H1 (cell line): ENCODE data around the gene TSEN34. TPM values are rescaled to one million over a fixed set of nuclear protein-coding genes. Genes with fewer than 3 reads are reported as not detected.

Experiments
- CTCF ChIA-PET: fragments of 300-600 bp; sonication (Branson Sonifier 250); formaldehyde crosslinking; loops from one replicate; lab custom pipeline; 2021; ENCODE audit not compliant: partially characterized antibody; lab: Charles Lee
- POLR2A ChIA-PET: fragments of 300-600 bp; sonication (Branson Sonifier 250); formaldehyde crosslinking; loops from one replicate; lab custom pipeline; 2021; ENCODE audit warnings: inconsistent platforms; ENCODE audit not compliant: partially characterized antibody; lab: Charles Lee
- DNase-seq, 2 experiments: peaks; one replicate each; pipeline versions ENCODE4 v3.0.0 to v3.0.0-alpha.2; 2010 to 2022; ENCODE audit warnings: low spot score in 2 of 2, low read depth in 1 of 2, mixed read lengths in 1 of 2
- FAIRE-seq: peaks from 2 replicates; lab custom pipeline; 2011; peaks lifted over from hg19 to GRCh38; lab: Jason Lieb, UNC
- H2AFZ ChIP-seq: 2 replicates; pipeline ENCODE4 v1.8.1; 2012; ENCODE audit warnings: low read length, inconsistent platforms
- H2AK5ac ChIP-seq: 2 replicates; pipeline ENCODE4 v1.6.1; 2013; ENCODE audit warnings: low read depth, low read length
- H2BK120ac ChIP-seq: replicated peaks from 2 replicates; pipeline ENCODE3; 2013; ENCODE audit warnings: low read depth, low read length, inconsistent platforms
- H2BK12ac ChIP-seq: 2 replicates; pipeline ENCODE4 v1.6.1; 2013; ENCODE audit warnings: low read depth, low read length
- H2BK15ac ChIP-seq: 2 replicates; pipeline ENCODE4 v1.6.1; 2013; ENCODE audit warnings: low read length
- H2BK20ac ChIP-seq: 2 replicates; pipeline ENCODE4 v1.6.1; 2013; ENCODE audit warnings: low read length
- H2BK5ac ChIP-seq: 2 replicates; pipeline ENCODE4 v1.6.1; 2013; ENCODE audit warnings: low read depth, low read length
- H3K14ac ChIP-seq: 2 replicates; pipeline ENCODE4 v1.6.1; 2013; ENCODE audit warnings: inconsistent platforms; ENCODE audit not compliant: insufficient read length
- H3K18ac ChIP-seq: 2 replicates; pipeline ENCODE4 v1.6.1; 2013; ENCODE audit warnings: low read length; ENCODE audit errors: extremely low read depth
- H3K23ac ChIP-seq: 2 replicates; pipeline ENCODE4 v1.6.1; 2013; ENCODE audit warnings: inconsistent platforms; ENCODE audit not compliant: insufficient read length
- H3K23me2 ChIP-seq: 2 replicates; pipeline ENCODE4 v1.6.1; 2013; ENCODE audit warnings: low read depth, low read length
- H3K27ac ChIP-seq: 2 replicates; pipeline ENCODE4 v1.6.1; 2011; ENCODE audit warnings: low read depth, low read length, inconsistent platforms
- H3K27me3 ChIP-seq, 4 experiments: replicated peaks in 1 of 4; 1 replicate in 1 of 4; 2 replicates in 3 of 4; pipeline versions ENCODE4 v1.6.1 to v1.8.1; 2011 to 2013; ENCODE audit warnings: low read length in 3 of 4, mild to moderate bottlenecking in 3 of 4, inconsistent platforms in 2 of 4, mixed read lengths in 2 of 4, moderate library complexity in 1 of 4; ENCODE audit not compliant: control insufficient read depth in 3 of 4, insufficient read depth in 3 of 4; ENCODE audit errors: extremely low read depth in 1 of 4
- H3K36me3 ChIP-seq, 4 experiments: 2 replicates each; pipeline versions ENCODE4 v1.6.1 to v1.8.1; 2011 to 2013; ENCODE audit warnings: mild to moderate bottlenecking in 4 of 4, low read length in 3 of 4, moderate library complexity in 2 of 4, control low read depth in 1 of 4, inconsistent platforms in 1 of 4; ENCODE audit not compliant: insufficient read depth in 4 of 4, control insufficient read depth in 2 of 4
- H3K4ac ChIP-seq: replicated peaks from 2 replicates; pipeline ENCODE3; 2013; ENCODE audit warnings: low read length, low read depth, mixed read lengths, inconsistent platforms; ENCODE audit not compliant: insufficient read length
- H3K4me1 ChIP-seq, 4 experiments: replicated peaks in 1 of 4; 1 replicate in 1 of 4; 2 replicates in 3 of 4; pipeline versions ENCODE4 v1.6.1 to v1.8.1; 2011 to 2013; ENCODE audit warnings: low read length in 3 of 4, inconsistent platforms in 2 of 4, mixed read lengths in 1 of 4; ENCODE audit not compliant: insufficient read depth in 4 of 4, control insufficient read depth in 3 of 4
- H3K4me2 ChIP-seq, 2 experiments: 2 replicates each; pipeline versions ENCODE4 v1.6.1 to v1.8.1; 2011 to 2013; ENCODE audit warnings: low read depth in 2 of 2, low read length in 2 of 2, control low read depth in 1 of 2, inconsistent platforms in 1 of 2, mild to moderate bottlenecking in 1 of 2; ENCODE audit not compliant: insufficient read depth in 1 of 2
- H3K4me3 ChIP-seq, 4 experiments: fragments of 200-600, 300-600 bp in 1 of 4; sonication (generic), shearing (Covaris generic), sonication (Bioruptor Twin) in 1 of 4; 2 replicates each; pipeline versions ENCODE4 v1.5.1 to v1.8.1; 2011 to 2016; ENCODE audit warnings: low read length in 4 of 4, low read depth in 3 of 4, control low read depth in 2 of 4, inconsistent platforms in 2 of 4, mild to moderate bottlenecking in 2 of 4, mixed read lengths in 1 of 4, moderate library complexity in 1 of 4; ENCODE audit not compliant: insufficient read depth in 2 of 4; ENCODE audit errors: extremely low read depth in 1 of 4
- H3K56ac ChIP-seq: replicated peaks from 2 replicates; pipeline ENCODE3; 2013; ENCODE audit warnings: low read depth, mild to moderate bottlenecking, mixed read lengths, low read length, inconsistent platforms; ENCODE audit not compliant: insufficient read length
- H3K79me1 ChIP-seq: 2 replicates; pipeline ENCODE4 v1.6.1; 2013; ENCODE audit warnings: low read depth, low read length, control low read depth
- H3K79me2 ChIP-seq, 2 experiments: 2 replicates each; pipeline versions ENCODE4 v1.6.1 to v1.8.1; 2012 to 2013; ENCODE audit warnings: low read length in 2 of 2, mild to moderate bottlenecking in 2 of 2, inconsistent platforms in 1 of 2; ENCODE audit not compliant: insufficient read depth in 2 of 2, control insufficient read depth in 1 of 2
- H3K9ac ChIP-seq, 4 experiments: replicated peaks in 1 of 4; 1 replicate in 1 of 4; 2 replicates in 3 of 4; pipeline versions ENCODE4 v1.6.1 to v1.8.1; 2011 to 2013; ENCODE audit warnings: low read depth in 3 of 4, low read length in 3 of 4, control low read depth in 2 of 4, mild to moderate bottlenecking in 2 of 4, moderate library complexity in 2 of 4, inconsistent platforms in 1 of 4; ENCODE audit errors: extremely low read depth in 1 of 4
- H3K9me3 ChIP-seq, 2 experiments: 2 replicates each; pipeline versions ENCODE4 v1.6.1 to v1.8.1; 2012 to 2013; ENCODE audit warnings: mild to moderate bottlenecking in 2 of 2, moderate library complexity in 2 of 2, control low read depth in 1 of 2, inconsistent platforms in 1 of 2, low read depth in 1 of 2, low read length in 1 of 2, mixed read lengths in 1 of 2; ENCODE audit not compliant: insufficient read depth in 2 of 2
- H4K20me1 ChIP-seq, 2 experiments: replicated peaks in 1 of 2; 2 replicates each; pipeline versions ENCODE3 to v1.8.1; 2011 to 2013; ENCODE audit warnings: inconsistent platforms in 2 of 2, low read length in 2 of 2, mild to moderate bottlenecking in 1 of 2; ENCODE audit not compliant: insufficient read depth in 2 of 2, control insufficient read depth in 1 of 2
- H4K5ac ChIP-seq: 2 replicates; pipeline ENCODE4 v1.6.1; 2013; ENCODE audit warnings: low read length, low read depth, mixed read lengths, inconsistent platforms; ENCODE audit not compliant: insufficient read length
- H4K8ac ChIP-seq: 2 replicates; pipeline ENCODE4 v1.8.0; 2013; ENCODE audit warnings: mild to moderate bottlenecking, moderate library complexity, low read length, inconsistent platforms; ENCODE audit not compliant: insufficient read depth; ENCODE audit errors: extremely low read depth
- H4K91ac ChIP-seq: replicated peaks from 2 replicates; pipeline ENCODE3; 2013; ENCODE audit warnings: low read length, mixed read lengths, inconsistent platforms; ENCODE audit not compliant: insufficient read length
- CEBPB ChIP-seq: IDR thresholded peaks from 2 replicates; pipeline ENCODE4 v1.6.1; 2012; ENCODE audit warnings: low read depth, low read length
- NANOG ChIP-seq: IDR thresholded peaks from 2 replicates; pipeline ENCODE4 v1.6.1; 2011; ENCODE audit warnings: low read length, low read depth, mild to moderate bottlenecking, inconsistent platforms; ENCODE audit not compliant: insufficient read depth, poor library complexity, severe bottlenecking
- RFX5 ChIP-seq: IDR thresholded peaks from 2 replicates; pipeline ENCODE4 v1.6.1; 2011; ENCODE audit warnings: low read depth, low read length, improper control_type of control experiment, borderline replicate concordance
- YY1 ChIP-seq: IDR thresholded peaks from 2 replicates; pipeline ENCODE4 v1.6.1; 2011; ENCODE audit warnings: low read depth, mild to moderate bottlenecking, low read length
- WGBS, 2 experiments: shearing (Covaris generic) in 1 of 2; methylation state at CpG; one replicate each; pipeline versions ENCODE4 v1.1.6 to v1.1.7; 2013 to 2015; ENCODE audit warnings: low lambda C conversion rate in 2 of 2, mixed read lengths in 2 of 2, inconsistent platforms in 1 of 2, low coverage in 1 of 2, missing lambda C conversion rate in 1 of 2; ENCODE audit not compliant: insufficient replicate concordance in 2 of 2, insufficient coverage in 1 of 2, insufficient read length in 1 of 2; ENCODE audit errors: extremely low coverage in 1 of 2, missing lambda C conversion rate in 1 of 2; 5-methylcytosine and 5-hydroxymethylcytosine counted together
- polyA plus RNA-seq, 7 experiments: library from polyadenylated mRNA; depleted of rRNA in 3 of 7; stranded (reverse) in 5 of 7; unstranded in 2 of 7; fragments of >200 nt in 5 of 7; fragments of 200-250 nt in 2 of 7; gene quantifications; 1 replicate in 5 of 7; 2 replicates in 1 of 7; 4 replicates in 1 of 7; pipeline versions ENCODE4 v1.2.1 to v1.2.3, GENCODE V29; 2011 to 2013; ENCODE audit warnings: missing spikeins in 2 of 7, mixed read lengths in 2 of 7
- total RNA-seq: library from RNA; stranded (reverse); fragmentation: NEBNext Ultra II Directional; extraction: Animal tissue kit (Norgen Biotek cat#: 25700); gene quantifications from 2 replicates; pipeline ENCODE4 v1.2.1, GENCODE V29; 2021
- TF ChIP-seq, protein P1 (sequence below), 3 experiments: IDR thresholded peaks; 1 replicate in 2 of 3; 2 replicates in 1 of 3; pipeline versions ENCODE4 v1.5.1 to v1.6.1; 2011; ENCODE audit warnings: low read length in 3 of 3, mild to moderate bottlenecking in 3 of 3, inconsistent platforms in 2 of 3, low read depth in 1 of 3, moderate library complexity in 1 of 3; ENCODE audit not compliant: insufficient read depth in 1 of 3; ENCODE audit errors: control extremely low read depth in 1 of 3

The TSEN34 gene
- total and polyA plus RNA-seq, 2 of the 8 experiments (the other 6 are each of a cell fraction or from before 2014, with no cell fraction given) = 22.5 to 52.3 TPM

- no peak overlapping the region for H4K91ac ChIP-seq
- no peak for TF ChIP-seq YY1
- no peak for TF ChIP-seq CEBPB
- no peak for TF ChIP-seq NANOG
- TF ChIP-seq, protein P1, sequence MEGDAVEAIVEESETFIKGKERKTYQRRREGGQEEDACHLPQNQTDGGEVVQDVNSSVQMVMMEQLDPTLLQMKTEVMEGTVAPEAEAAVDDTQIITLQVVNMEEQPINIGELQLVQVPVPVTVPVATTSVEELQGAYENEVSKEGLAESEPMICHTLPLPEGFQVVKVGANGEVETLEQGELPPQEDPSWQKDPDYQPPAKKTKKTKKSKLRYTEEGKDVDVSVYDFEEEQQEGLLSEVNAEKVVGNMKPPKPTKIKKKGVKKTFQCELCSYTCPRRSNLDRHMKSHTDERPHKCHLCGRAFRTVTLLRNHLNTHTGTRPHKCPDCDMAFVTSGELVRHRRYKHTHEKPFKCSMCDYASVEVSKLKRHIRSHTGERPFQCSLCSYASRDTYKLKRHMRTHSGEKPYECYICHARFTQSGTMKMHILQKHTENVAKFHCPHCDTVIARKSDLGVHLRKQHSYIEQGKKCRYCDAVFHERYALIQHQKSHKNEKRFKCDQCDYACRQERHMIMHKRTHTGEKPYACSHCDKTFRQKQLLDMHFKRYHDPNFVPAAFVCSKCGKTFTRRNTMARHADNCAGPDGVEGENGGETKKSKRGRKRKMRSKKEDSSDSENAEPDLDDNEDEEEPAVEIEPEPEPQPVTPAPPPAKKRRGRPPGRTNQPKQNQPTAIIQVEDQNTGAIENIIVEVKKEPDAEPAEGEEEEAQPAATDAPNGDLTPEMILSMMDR (IDR thresholded peaks at IDR 0.05; ENCODE audit: control extremely low read depth in 1 of 3, insufficient read depth in 1 of 3, low read depth in 1 of 3, low read length in 3 of 3) = no peak
- no peak for TF ChIP-seq RFX5
- no peaks in the 10 kb centered on the region for H3K9me3 ChIP-seq
- no peak overlapping the region for H2BK15ac ChIP-seq
- ChIA-PET CTCF (interaction anchor here (1.1 to 2.3 kb wide), 2 partner anchors 9 kb away, joined by 3 to 6 read pairs; no protein-coding TSS in a partner anchor), POLR2A (interaction anchor here (0.8 to 14.8 kb wide), 7 partner anchors 9 to 55 kb away, joined by 3 to 348 read pairs (median 3); partner anchors contain the start of genes CNOT3 and LENG1)
- no peaks in the 10 kb centered on the region for H3K4me1 ChIP-seq
- no peak for DNase-seq
- no peak overlapping the region for H2BK120ac ChIP-seq
- no peak overlapping the region for H3K4ac ChIP-seq
- no peak overlapping the region for H3K56ac ChIP-seq
- peaks cover 22 to 37% of the 10 kb centered on the region in 2 experiments for H4K20me1 ChIP-seq
- H3K14ac ChIP-seq = no peak overlapping the region
- H2BK5ac ChIP-seq = no peak overlapping the region
- no peak overlapping the region for H3K4me3 ChIP-seq
- H3K4me2 ChIP-seq = no peak overlapping the region
- 93% methylated on average over 14 of the region's 19 CpGs; no CpG with 5 or more reads in 1 of the 2 experiments for WGBS, 2 experiments
- no peak overlapping the region for H2BK20ac ChIP-seq
- H3K18ac ChIP-seq = no peak overlapping the region
- H4K5ac ChIP-seq = no peak overlapping the region
- no peaks in the 10 kb centered on the region; the same call in 1 of the 2 replicates for H3K79me1 ChIP-seq
- H3K23ac ChIP-seq = no peak overlapping the region
- H3K23me2 ChIP-seq = no peaks in the 10 kb centered on the region
- no peak overlapping the region for H3K9ac ChIP-seq
- H3K79me2 ChIP-seq = no peaks in the 10 kb centered on the region
- H3K27ac ChIP-seq = no peak overlapping the region
- no peak overlapping the region for H2AK5ac ChIP-seq
- no peak overlapping the region for H2BK12ac ChIP-seq
- no peaks in the 10 kb centered on the region for H3K27me3 ChIP-seq
- no peak overlapping the region for H2AFZ ChIP-seq
- peaks cover 51 to 95% (median 83%) of the 10 kb centered on the region in 4 experiments for H3K36me3 ChIP-seq
- no peak overlapping the region; the same call in 1 of the 2 replicates for H4K8ac ChIP-seq
- FAIRE-seq = no peak
These were observed 43.0 kb upstream of the TSEN34 start for GRCh38 chr19:54148158-54148557.
